Measurements from ENCODE around the gene MYOT. TPM values are rescaled to one million over a fixed set of nuclear protein-coding genes. Genes with fewer than 3 reads are reported as not detected.

The MYOT gene, protein sequence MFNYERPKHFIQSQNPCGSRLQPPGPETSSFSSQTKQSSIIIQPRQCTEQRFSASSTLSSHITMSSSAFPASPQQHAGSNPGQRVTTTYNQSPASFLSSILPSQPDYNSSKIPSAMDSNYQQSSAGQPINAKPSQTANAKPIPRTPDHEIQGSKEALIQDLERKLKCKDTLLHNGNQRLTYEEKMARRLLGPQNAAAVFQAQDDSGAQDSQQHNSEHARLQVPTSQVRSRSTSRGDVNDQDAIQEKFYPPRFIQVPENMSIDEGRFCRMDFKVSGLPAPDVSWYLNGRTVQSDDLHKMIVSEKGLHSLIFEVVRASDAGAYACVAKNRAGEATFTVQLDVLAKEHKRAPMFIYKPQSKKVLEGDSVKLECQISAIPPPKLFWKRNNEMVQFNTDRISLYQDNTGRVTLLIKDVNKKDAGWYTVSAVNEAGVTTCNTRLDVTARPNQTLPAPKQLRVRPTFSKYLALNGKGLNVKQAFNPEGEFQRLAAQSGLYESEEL
- total RNA-seq (2014; rRNA removed; shearing (Covaris generic)) = 0.10 TPM in 1 of 2 replicates, not detected in the other

DNA sequence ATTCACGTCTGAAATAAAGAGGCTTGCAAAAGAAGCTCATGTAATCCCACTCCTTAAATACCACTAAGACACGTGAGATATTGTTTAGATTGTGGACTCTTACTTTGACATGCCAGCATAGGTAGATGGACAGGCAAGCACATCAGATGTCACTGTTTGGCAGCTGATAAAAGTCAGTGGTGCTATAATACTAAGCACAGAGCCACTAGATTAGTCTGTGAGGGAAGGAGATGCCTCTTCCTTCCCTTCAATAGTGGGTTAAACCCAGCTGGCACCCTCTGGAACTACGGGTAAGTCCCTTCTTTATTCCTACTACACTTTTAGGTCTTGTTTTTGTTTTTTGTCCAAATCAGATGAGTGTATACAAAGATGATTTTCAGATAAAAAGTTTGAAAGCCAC, at the start of gene MYOT:
Gene MYOT, plus strand, starts transcription at position 197 of the 400 bp plus-strand sequence. CDS start 2,792 bp downstream, outside the sequence.
- DNase-seq (ENCODE audit: low spot score) = no peak

GRCh38 chr5:137819766-137820165, 47.9 kb upstream of the MYOT start:
- no peak for DNase-seq (ENCODE audit: low spot score)

- peak; percentile 78 for DNase-seq (ENCODE audit: low spot score)
Observed at GRCh38 chr5:137822158-137822764, 45.4 kb upstream of the MYOT start.

GRCh38 chr5:137822984-137823383, 44.7 kb upstream of the MYOT start:
- no peak for DNase-seq (ENCODE audit: low spot score)

GRCh38 chr5:137825165-137825564, 42.5 kb upstream of the MYOT start:
- DNase-seq (ENCODE audit: low spot score) = no peak

- no peak for DNase-seq (ENCODE audit: low spot score)
Observed at GRCh38 chr5:137826067-137826466, 41.6 kb upstream of the MYOT start.

DNA sequence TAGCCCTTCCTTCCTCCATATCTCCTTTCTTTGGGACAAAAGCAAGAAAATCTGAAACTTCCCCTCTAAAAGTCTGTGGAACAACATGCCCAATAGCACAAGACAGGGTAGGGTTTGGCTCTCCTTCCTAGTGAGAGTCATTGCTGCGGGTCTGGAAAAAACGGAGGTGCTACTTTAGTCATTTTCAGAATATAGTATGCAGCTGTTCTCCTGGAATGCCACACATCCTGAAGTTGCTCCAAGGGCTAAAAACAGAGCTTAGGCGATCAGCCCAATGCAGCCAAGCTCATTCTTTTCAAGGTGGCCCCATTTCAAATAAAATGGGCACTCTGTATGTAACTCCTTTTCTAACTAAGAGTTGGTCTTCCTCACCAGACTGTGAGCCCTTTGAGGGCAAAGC, 39.5 kb upstream of the MYOT start:
- DNase-seq (ENCODE audit: low spot score) = no peak

- no peak for DNase-seq (ENCODE audit: low spot score)
Observed at GRCh38 chr5:137828664-137829063, 39.0 kb upstream of the MYOT start.

- DNase-seq (ENCODE audit: low spot score) = no peak
Observed at GRCh38 chr5:137831105-137831504, 36.6 kb upstream of the MYOT start.

- no peak for DNase-seq (ENCODE audit: low spot score)
Observed at GRCh38 chr5:137831526-137831925, 36.1 kb upstream of the MYOT start.

DNA sequence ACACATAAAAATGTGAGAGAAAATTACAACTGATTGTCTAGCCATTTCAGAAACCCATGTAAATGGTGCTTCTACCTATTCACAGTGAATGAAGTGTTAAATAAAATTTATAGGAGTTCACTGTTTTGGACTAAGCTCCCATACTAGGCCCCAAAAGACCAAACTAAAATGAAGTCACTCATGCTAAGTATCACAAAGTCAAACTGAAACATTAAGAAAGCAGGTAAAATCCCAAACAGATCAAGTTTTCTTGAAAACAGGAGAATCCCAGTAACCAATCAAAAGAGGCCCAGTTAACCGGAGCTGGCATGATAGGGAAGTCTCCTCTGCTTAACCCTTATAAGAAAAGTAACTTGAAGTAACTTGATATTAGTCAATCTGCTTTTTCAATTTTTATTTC, 35.2 kb upstream of the MYOT start:
- DNase-seq (ENCODE audit: low spot score) = no peak

DNA sequence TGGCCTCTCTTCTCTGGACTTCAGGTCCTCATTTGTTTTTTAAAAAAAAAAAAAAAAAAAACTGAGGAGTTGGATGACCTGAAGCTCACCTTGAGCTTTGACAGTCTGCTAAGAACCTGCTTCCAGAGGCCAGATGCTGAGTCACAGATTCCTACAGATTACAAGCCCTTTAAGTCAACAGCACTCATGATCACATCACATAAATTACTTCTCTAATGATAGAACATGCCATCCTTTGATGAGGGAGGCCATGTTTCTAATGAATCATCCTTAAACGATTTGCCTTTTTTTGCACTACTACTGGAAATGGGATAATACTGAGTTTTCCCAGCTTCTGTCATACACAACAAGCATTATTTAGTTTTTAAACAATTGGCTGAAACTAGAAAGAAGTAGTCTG, 34.2 kb upstream of the MYOT start:
- peak; percentile 82 for DNase-seq (ENCODE audit: low spot score)

DNA sequence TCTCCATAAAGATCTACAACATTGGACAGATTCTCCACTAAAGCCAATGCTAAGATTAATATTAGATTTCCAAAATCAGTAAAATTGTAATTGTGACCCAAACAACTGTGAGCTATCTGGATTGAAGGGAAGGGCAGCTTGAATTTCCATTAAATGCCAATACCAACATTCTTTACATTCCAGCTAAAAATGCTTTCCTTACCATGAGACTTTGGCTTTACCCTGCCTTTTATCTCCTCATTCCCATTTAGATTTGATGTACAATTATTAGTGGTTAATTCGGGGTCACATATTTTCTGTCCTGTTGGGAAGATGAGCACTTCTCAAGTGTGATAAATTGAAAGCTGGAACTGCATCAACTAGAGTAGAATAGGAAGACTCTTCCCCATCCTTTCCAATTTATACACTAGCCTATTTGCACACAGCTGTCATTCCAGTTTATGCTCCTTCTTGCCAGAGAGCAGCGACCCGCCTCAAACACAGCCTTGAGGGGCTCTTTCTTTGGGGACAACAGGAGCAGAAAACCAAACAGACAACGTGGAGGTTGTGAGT, 33.1 kb upstream of the MYOT start:
- no peak for DNase-seq (ENCODE audit: low spot score)

DNA sequence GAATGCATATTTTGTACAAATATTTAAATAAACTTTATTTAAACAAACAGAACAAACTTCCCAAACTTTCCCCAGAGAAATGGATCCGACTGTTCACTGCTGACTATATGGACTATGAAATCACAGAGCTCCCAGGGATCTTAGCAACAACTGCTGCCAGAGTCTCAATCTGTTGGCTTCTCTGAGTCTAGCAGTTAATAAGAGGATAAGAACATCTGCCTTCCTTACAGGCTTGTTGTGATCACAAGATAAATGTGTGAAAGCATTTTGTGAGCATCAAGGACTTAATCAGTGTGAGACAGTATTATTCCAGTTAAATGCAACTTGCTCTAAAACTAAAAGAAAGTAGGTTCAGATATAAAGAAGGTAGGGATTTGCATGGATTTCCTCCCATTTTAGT, 31.4 kb upstream of the MYOT start:
- no peak for DNase-seq (ENCODE audit: low spot score)

DNA sequence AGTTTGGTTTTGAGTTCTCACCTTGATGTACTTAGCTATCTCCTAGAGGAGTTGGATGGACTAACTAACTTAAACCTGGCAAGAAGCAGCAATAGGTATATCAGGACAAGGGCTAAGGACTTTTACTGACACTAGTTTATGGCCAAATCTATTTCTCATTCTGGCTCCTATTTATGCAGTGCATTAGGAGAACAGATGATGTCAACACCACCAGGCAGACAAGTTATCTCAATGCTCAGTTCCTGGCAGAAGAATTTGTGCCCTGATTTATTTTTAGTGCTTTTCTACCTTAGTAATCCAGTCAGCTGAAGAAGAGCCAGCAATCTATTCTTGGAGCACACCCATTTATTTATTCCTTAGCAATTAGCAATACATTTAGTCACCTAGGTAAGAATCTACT, 30.7 kb upstream of the MYOT start:
- DNase-seq (ENCODE audit: low spot score) = no peak

DNA sequence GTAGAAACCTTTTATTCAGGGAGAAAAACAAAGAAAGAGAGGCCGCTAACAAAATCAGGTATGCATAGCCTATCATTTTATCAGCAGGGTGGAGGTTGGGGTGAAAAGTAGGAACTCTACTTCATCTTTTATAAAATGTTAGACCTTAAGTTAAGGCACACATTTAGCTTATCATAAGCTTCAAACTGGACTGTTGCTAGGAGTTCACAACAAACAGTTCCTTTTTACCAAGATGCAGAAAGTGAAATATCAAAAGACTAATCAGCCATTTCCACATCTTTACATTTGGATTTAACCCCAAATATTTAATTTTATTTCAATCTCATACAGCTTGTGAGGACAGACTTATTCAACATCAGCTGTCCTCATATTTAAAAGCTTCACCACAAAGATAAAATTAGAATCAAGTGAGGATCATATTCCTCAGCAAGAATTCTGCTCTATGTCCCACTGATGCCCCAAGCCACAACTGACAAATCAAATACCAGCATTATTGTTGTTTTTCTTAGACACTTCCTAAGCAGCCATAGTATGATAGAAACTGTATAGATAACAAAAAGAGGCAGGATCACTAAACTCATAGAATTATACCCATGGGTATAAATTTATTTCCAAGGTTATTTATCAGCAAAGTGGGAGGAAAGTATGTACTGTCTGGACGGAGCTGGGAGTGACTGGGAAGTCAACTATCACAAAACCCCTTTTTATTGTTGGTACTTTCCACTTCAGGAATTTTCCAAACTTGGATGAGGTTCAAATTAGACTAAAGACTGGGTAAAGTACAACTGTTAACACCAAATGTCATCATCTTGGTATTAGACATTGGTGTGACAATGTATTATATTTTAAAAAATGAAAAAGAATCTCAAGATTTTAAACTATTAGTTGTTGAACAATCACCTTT, 29.9 kb upstream of the MYOT start:
- no peak for DNase-seq (ENCODE audit: low spot score)

- no peak for DNase-seq (ENCODE audit: low spot score)
Observed at GRCh38 chr5:137838976-137839375, 28.7 kb upstream of the MYOT start.

DNA sequence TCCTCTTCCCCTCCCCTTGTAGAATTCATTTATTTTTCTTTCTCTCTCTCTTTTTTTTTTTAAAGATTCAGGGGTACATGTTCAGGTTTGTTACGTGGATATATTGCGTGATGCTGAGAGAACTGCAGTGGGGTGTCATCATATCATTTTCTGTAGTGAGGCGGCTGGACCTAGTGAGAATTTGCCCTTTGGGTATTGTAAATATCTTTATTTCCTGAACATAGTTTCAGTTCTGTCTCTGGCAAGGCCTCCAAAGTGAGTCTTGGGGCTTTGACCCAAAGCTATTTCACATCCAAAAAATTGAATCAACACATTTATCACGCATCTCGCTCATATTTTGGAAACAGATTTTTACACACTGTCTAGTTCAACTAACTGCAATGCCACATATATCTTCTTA, 25.4 kb upstream of the MYOT start:
- DNase-seq (ENCODE audit: low spot score) = no peak

- no peak for DNase-seq (ENCODE audit: low spot score)
Observed at GRCh38 chr5:137843676-137844299, 23.9 kb upstream of the MYOT start.

GRCh38 chr5:137845472-137845871, 22.2 kb upstream of the MYOT start:
- DNase-seq (ENCODE audit: low spot score) = no peak

DNA sequence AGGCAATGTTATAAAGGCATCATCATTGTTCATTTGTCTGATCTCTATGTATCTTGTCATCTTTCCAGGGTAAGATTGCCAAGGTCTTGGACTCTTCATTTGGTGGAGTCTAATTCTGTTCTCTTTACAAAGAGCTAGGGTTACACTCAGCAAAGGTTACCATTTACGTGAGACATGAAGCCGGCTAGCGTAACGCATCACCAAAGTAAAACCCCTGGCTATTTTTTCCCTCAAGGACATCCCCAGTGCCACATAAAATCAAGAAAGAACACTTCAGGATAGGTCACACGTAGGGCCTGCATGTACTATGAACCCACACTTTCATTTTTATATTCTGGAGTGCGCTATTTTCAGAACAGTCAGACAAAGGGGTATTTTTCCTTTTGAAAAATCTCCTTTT, 20.0 kb upstream of the MYOT start:
- no peak for DNase-seq (ENCODE audit: low spot score)
